T-helper 9 cell (primary cell): Measurements from ENCODE around the gene NUP93.
"Not testable (repeated sequence)": the region's sequence is repeated elsewhere in the genome, so short reads cannot be mapped to it uniquely, and the experiment has no call there.

Experiments used
- DNase-seq: peaks from one replicate; pipeline ENCODE4 v3.0.0-alpha.2; 2020

NUP93 gene

GRCh38 chr16:56851671-56852400 lies 121.9 kb downstream of the NUP93 start:
- no peak for DNase-seq

DNA sequence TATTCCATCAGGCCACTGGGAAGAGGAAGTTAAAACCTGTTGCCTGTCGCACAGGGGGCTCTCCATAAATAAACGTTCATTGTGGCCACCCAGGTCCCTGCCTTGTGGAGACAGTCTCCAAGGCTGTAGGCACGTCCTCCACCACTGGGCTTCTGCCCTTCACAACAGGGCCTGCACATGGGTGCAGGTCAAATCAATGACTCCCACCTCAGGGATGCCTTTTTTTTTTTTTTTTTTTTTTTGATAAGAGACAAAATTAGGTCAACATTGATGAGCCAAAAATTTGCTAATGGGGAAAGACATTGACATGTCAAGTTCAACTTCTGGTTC lies 122.4 kb downstream of the NUP93 start:
- DNase-seq, result no peak

DNA sequence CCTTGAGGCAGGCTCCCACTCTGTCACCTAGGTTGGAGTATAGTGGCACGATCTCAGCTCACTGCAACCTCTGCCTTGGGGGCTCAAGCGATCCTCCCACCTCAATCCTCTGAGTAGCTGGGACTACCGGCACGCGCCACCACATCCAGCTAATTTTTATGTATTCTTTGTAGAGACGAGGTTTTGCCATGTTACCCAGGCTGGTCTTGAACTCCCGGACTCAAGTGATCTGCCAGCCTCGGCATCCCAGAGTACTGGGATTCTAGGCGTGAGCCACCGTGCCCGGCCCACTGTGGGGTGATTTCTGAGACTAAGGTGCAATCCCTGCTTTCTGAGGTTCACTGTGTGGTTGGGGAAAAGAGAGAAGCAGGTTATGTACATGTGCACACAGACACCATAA lies 123.0 kb downstream of the NUP93 start:
- no peak for DNase-seq

- no peak for DNase-seq
Observed at GRCh38 chr16:56855201-56855600, 125.3 kb downstream of the NUP93 start.

- DNase-seq, result no peak
Observed at GRCh38 chr16:56855946-56856345, 126.0 kb downstream of the NUP93 start.

DNA sequence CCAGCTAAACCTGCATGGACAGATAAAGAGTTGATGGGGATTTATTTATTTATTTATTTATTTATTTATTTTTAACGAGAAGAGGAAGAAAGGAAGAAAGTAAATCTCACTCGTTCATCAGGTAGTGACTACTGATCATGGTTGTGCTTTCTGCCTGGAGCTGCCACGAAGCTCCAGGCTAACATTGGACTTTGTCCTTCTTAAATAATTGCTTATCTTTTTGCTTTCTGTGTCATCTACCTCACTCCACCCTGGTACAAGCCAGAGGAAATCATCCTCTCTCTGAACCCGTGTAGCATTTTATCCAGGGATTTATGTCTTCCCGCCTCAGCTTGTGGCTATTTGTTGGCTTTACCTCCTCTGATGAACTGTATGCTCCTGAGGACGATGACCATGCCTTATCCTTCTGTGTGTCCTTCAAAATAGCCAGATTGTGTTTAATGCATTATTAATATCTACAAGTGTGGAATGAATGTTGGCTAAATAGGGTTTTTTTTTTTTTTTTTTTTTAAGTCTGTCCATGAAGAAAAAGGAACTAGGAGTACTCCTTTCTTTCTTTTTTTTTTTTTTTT lies 127.0 kb downstream of the NUP93 start:
- no peak for DNase-seq

DNA sequence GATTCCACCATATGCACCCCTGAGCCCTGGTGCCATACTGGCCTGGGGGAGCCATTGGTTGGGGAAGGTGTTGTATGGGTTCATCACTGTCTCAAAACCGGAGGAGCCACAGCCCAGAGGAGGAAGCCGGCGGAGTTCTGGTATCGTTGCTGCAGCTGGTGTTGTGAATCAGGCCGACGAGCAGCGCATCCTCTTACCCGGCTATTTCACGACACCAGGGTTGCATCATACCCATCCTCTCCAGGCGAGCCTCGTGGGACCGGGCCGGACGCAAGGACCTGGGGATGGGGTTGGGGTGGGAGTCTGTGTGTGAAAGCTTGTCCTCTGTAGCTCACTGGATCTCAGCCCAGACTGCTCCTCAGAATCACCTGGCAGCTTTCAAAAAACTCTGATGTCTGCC lies 128.4 kb downstream of the NUP93 start:
- no peak for DNase-seq

GRCh38 chr16:56859636-56860035 lies 129.7 kb downstream of the NUP93 start:
- no peak for DNase-seq

- no peak for DNase-seq
Observed at GRCh38 chr16:56860226-56861020, 130.5 kb downstream of the NUP93 start.

DNA sequence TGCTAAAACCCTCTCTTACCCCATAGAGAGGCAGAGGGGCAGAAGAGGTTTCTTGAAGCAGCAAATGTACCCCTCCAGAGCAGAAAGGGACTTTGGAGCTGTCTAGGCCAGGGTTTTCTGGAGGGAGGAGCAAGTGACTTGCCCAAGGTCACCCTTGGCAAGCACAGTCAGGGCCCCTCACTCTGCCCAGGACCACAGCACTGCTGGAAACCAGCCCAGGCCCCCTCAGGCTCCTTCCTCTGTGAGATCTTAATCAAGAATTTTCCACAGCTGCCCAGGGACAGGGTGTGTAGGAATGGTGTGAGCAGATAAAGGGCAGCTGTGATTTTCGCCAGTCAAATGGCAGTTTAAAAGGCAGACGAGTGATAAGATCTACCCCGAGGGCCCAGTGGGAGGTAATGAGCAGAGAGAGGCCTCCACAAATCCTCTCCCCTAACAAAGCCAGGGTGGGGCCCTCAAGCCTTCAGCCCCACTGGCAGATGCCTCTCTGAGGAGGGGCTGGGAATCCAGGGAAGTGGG lies 131.2 kb downstream of the NUP93 start:
- DNase-seq, result no peak

- no peak for DNase-seq
Observed at GRCh38 chr16:56861756-56862155, 131.8 kb downstream of the NUP93 start.

GRCh38 chr16:56862776-56863175 lies 132.8 kb downstream of the NUP93 start:
- DNase-seq, result no peak

GRCh38 chr16:56864960-56865359 lies 135.0 kb downstream of the NUP93 start, which contains the start of gene SLC12A3:
Gene SLC12A3 (plus strand): TSS chr16:56865207. CDS start chr16:56865236, 29 bp downstream.
- DNase-seq, result no peak

GRCh38 chr16:56865394-56866062 lies 135.6 kb downstream of the NUP93 start:
- no peak for DNase-seq

DNA sequence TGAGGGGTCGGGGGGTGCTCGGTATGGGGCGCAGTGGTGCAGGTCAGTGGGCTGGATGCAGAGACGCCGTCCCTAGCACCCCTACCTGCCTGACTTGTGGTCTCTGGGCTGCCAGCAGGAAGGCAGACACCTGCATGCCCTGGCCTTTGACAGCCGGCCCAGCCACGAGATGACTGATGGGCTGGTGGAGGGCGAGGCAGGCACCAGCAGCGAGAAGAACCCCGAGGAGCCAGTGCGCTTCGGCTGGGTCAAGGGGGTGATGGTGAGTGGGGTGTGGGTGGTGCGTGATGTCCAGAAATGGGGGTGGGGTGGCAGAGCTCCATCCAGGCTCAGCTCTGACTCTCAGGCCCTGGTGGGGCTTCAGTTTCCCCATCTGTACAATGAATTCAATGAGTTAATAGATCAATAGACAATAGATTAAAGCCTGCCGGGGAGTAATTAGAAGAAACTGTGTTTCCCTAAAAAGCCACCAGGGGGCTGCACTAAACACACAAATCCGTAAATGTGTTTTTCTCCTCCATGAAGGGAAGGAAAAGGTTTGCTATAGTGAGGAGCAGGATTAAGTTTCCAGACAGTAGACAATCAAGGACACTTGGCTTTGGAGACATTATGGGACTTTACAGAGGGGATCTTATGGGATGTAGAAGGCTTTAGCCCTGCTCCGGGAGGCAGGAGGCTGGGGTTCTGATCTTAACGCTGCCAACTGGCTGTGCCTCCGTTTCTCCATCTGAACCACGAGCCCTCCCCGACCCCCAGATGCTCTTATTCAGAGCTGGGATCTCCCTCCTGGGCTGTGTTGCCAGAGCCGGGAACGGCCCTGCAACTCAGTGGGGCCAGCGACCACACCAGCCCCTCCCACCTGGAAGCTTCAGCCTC lies 137.3 kb downstream of the NUP93 start:
- DNase-seq, result peak; percentile 14

DNA sequence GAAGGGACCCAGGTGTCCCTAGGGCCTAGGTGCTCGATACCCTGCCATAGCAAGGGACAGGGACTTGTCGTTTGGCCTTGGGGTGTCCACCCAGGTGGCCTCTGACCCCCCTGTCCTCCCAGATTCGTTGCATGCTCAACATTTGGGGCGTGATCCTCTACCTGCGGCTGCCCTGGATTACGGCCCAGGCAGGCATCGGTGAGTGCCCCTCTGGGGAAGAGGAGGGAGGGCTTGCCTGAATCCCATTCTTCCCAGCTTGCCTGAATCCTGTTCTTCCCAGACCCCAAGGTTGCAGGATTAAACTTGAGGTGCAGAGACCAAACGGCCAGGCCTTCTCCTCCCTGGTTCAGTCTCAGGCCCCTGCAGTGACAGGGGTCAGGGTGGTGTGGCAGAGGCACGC lies 138.2 kb downstream of the NUP93 start:
- no peak for DNase-seq

DNA sequence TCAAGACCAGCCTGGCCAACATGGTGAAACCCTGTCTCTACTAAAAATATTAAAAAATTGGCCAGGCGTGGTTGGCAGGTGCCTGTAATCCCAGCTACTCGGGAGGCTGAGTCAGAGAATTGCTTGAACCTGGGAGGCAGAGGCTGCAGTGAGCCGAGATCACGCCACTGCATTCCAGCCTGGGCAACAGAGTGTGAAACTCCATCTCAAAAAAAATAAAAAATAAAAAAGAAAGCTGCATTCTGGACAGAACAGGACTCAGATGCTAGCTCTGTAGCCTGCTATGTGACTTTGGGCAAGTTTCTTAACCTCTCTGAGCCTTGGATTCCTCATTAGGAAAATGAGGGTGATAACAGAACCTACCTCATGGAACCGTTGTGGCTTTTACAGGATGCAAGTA lies 138.8 kb downstream of the NUP93 start:
- DNase-seq, result not testable (repeated sequence)

DNA sequence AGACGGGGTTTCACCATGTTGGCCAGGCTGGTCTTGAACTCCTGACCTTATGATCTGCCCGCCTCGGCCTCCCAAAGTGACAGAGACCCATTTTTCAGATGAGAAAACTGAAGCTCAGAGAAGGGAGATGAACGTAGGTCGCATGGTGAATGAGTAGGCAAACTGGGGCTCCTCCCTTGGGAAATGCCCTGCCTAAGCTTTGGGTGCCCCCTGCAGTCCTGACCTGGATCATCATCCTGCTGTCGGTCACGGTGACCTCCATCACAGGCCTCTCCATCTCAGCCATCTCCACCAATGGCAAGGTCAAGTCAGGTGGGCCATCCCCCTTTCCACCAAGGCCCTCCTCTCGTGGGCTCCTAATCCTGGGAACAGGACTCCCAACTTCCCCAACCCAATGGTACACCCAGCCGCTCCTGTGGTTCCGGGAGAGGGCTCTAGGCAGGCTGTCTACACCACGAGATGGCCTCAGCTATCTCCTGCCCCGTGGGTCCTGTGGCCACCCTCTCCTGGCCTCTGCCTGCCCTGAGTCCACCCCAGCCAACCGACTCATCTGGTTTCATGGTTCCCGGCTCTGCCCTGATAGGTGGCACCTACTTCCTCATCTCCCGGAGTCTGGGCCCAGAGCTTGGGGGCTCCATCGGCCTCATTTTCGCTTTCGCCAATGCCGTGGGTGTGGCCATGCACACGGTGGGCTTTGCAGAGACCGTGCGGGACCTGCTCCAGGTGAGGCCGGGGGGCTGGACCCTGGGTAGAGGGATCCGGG lies 139.8 kb downstream of the NUP93 start:
- DNase-seq, result no peak

DNA sequence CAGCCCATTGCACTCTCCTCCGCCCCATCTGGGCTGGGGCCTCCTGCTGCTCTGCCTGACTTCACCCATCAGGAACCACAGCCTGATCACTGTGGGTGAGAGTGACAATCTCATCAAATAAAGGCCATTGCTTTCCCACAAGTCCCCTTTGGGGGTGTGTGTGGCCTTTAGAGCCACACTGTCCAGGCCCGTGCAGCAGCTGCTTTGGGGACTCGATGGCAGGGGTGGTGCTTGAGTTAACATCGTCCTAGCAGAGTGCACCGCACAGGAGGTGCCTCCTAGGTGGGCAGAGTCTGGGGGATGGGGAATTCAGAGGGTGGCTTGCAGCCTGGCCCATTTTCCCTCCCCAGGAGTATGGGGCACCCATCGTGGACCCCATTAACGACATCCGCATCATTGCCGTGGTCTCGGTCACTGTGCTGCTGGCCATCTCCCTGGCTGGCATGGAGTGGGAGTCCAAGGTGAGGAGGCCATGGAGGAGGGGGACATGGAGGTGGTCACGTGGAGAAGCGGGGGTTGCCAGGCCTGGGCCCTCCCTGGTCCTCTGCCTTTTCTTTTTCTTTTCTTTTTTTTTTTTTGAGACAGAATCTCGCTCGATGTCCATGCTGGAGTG lies 140.5 kb downstream of the NUP93 start:
- no peak for DNase-seq

DNA sequence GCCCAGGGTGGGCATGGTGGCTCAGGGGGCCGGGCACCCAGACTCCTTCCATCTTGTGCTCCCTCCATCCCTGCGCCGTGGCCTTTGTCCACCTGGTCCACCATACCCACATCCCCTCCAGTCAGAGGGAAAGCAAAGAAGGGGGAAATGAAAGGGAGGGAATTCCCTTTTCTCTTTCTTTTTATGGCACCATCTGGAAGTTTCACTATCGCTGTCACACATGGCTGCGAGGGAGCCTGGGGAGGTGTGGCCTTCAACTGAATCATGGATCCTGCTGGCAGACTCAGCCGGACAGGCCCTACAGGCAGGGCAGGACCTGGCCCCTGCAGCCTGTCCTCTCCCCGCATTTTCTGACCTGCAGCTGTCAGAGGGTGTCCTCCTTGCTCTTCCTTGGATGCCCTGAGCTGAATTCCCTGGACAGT lies 141.3 kb downstream of the NUP93 start:
- DNase-seq, result no peak

- no peak for DNase-seq
Observed at GRCh38 chr16:56872863-56873391, 143.0 kb downstream of the NUP93 start.
